ENCODE results near the gene KCNJ6. TPM values are rescaled to one million over a fixed set of nuclear protein-coding genes. Genes with fewer than 3 reads are reported as not detected.

The KCNJ6 gene
- total and polyA plus RNA-seq, 2 experiments from 2014 or later = 0.07 to 0.46 TPM

DNA sequence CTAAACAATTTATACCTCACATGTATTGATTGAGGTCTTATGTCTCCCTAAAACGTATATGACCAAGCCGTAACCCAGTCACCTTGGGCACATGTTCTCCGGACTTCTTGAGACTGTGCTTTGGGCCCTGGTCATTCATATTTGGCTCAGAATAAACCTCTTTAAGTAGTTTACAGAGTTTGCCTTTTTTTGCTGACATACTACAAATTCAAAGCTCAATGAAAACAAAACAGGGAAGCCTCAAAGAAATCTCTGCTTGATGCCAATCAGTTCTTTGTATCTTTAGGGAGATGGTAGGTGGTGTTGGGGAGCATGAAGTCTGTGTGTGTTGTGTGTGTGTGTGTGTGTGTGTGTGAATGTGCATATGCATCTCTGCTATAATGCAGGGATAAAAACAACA, 247.0 kb downstream of the KCNJ6 start:
- no peak for DNase-seq (ENCODE audit: low spot score)
- TF ChIP-seq, protein P1, sequence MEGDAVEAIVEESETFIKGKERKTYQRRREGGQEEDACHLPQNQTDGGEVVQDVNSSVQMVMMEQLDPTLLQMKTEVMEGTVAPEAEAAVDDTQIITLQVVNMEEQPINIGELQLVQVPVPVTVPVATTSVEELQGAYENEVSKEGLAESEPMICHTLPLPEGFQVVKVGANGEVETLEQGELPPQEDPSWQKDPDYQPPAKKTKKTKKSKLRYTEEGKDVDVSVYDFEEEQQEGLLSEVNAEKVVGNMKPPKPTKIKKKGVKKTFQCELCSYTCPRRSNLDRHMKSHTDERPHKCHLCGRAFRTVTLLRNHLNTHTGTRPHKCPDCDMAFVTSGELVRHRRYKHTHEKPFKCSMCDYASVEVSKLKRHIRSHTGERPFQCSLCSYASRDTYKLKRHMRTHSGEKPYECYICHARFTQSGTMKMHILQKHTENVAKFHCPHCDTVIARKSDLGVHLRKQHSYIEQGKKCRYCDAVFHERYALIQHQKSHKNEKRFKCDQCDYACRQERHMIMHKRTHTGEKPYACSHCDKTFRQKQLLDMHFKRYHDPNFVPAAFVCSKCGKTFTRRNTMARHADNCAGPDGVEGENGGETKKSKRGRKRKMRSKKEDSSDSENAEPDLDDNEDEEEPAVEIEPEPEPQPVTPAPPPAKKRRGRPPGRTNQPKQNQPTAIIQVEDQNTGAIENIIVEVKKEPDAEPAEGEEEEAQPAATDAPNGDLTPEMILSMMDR (IDR thresholded peaks at IDR 0.05; ENCODE audit: poor library complexity) = no peak
- TF ChIP-seq EZH2 (IDR thresholded peaks at IDR 0.05; ENCODE audit: borderline replicate concordance) = no peak
- TF ChIP-seq EZH2phosphoT487 (IDR thresholded peaks at IDR 0.05; ENCODE audit: low read depth, severe bottlenecking, unreplicated experiment) = no peak
- H3K4me2 ChIP-seq = no peak overlapping the region
- H3K27me3 ChIP-seq = no peaks in the 10 kb centered on the region
- 79% methylated on average over 3 of the region's 3 CpGs for WGBS (ENCODE audit: low lambda C conversion rate, missing lambda C conversion rate)
- no peaks in the 10 kb centered on the region for H4K20me1 ChIP-seq (ENCODE audit: insufficient read depth, poor library complexity, severe bottlenecking)
- H3K9me2 ChIP-seq (replicated peaks; ENCODE audit: insufficient read depth) = no peaks in the 10 kb centered on the region
- H2AFZ ChIP-seq = no peak overlapping the region
- no peaks in the 10 kb centered on the region for H3K9me3 ChIP-seq (ENCODE audit: low read depth)
- H3K36me3 ChIP-seq (replicated peaks; ENCODE audit: insufficient read depth, low read depth) = no peaks in the 10 kb centered on the region
- H3K27ac ChIP-seq = no peak overlapping the region
- H3K4me1 ChIP-seq (ENCODE audit: insufficient read depth) = peaks cover 7% of the 10 kb centered on the region
- no peak overlapping the region for H3K4me3 ChIP-seq
- no peaks in the 10 kb centered on the region for H3K79me2 ChIP-seq

DNA sequence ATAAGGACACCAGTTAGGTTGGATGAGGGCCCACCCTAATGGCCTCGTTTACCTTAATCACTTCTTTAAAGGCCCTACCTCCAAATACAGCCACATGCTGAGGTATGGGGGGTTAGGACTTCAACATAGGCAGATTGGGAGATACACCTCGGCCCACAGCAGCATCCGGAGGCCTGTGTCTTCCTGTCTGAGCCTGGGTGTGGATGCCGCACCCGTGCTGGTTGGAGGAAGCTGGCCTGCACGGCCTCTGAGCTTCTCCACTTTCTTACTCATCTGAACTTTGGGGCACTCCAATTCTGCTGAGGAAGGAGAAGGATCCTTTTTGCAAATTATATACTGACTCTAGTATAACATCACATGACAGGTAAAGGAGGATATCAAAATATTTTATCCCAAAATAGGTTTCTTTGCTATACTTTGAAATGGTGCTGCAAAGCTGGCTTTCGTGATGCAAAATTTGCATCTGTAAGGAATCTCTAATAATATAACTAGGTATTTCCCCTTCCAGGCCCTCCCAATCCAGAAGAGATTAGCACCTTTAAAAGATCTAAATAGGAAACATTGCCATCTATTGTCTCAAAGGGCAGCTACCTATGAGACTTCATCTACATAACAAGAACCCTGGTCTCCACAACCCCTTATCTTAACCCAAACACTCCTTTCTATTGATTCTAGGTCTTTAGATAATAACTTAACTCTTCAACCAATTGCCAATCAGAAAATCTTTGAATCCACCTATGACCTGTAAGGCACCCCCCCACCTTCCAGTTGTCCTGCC, 247.6 kb downstream of the KCNJ6 start:
- Histone ChIP-seq H3K27ac (no peak overlapping the region), H3K4me1 (ENCODE audit: insufficient read depth) (peaks cover 7% of the 10 kb centered on the region), H2AFZ (no peak overlapping the region), H3K9me2 (replicated peaks; ENCODE audit: insufficient read depth) (no peaks in the 10 kb centered on the region), H3K4me3 (no peak overlapping the region), H3K27me3 (no peaks in the 10 kb centered on the region), H3K9me3 (ENCODE audit: low read depth) (no peaks in the 10 kb centered on the region), H4K20me1 (ENCODE audit: insufficient read depth, poor library complexity, severe bottlenecking) (no peaks in the 10 kb centered on the region), H3K36me3 (replicated peaks; ENCODE audit: insufficient read depth, low read depth) (no peaks in the 10 kb centered on the region), H3K4me2 (no peak overlapping the region), H3K79me2 (no peaks in the 10 kb centered on the region)
- TF ChIP-seq, protein P1 (IDR thresholded peaks at IDR 0.05; ENCODE audit: poor library complexity) = no peak
- TF ChIP-seq EZH2phosphoT487 (IDR thresholded peaks at IDR 0.05; ENCODE audit: low read depth, severe bottlenecking, unreplicated experiment) (no peak), EZH2 (IDR thresholded peaks at IDR 0.05; ENCODE audit: borderline replicate concordance) (no peak)
- WGBS (ENCODE audit: low lambda C conversion rate, missing lambda C conversion rate) = 81% methylated on average over 7 of the region's 7 CpGs
- DNase-seq (ENCODE audit: low spot score) = no peak

DNA sequence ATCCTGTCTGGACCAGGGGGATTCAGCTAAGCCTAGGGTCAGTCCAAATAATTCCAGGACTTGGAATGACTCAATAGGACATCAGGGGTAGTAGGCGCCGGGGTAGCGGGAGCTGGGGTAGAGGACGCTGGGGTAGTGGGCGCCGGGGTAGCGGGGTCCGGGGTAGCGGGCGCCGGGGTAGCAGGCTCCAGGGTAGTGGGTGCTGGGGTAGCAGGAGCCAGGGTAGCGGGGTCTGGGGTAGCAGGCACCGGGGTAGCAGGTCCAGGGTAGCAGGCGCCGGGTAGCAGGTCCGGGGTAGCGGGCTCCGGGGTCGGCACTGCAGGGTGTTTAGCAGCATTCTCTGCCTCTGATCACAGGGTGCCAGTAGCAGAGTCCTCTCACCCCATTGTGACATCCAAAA, 248.9 kb downstream of the KCNJ6 start:
- DNase-seq (ENCODE audit: low spot score) = no peak
- TF ChIP-seq EZH2phosphoT487 (IDR thresholded peaks at IDR 0.05; ENCODE audit: low read depth, severe bottlenecking, unreplicated experiment) (no peak), EZH2 (IDR thresholded peaks at IDR 0.05; ENCODE audit: borderline replicate concordance) (no peak)
- TF ChIP-seq, protein P1 (IDR thresholded peaks at IDR 0.05; ENCODE audit: poor library complexity) = no peak
- H3K9me2 ChIP-seq (replicated peaks; ENCODE audit: insufficient read depth) = no peaks in the 10 kb centered on the region
- no peaks in the 10 kb centered on the region for H3K27me3 ChIP-seq
- no peak overlapping the region for H3K4me3 ChIP-seq
- H3K4me2 ChIP-seq = no peak overlapping the region
- 96% methylated on average over 5 of the region's 19 CpGs for WGBS (ENCODE audit: low lambda C conversion rate, missing lambda C conversion rate)
- no peaks in the 10 kb centered on the region for H4K20me1 ChIP-seq (ENCODE audit: insufficient read depth, poor library complexity, severe bottlenecking)
- no peaks in the 10 kb centered on the region for H3K9me3 ChIP-seq (ENCODE audit: low read depth)
- no peak overlapping the region for H2AFZ ChIP-seq
- H3K4me1 ChIP-seq (ENCODE audit: insufficient read depth) = peaks cover 4% of the 10 kb centered on the region
- H3K27ac ChIP-seq = no peak overlapping the region
- H3K36me3 ChIP-seq (replicated peaks; ENCODE audit: insufficient read depth, low read depth) = no peaks in the 10 kb centered on the region
- H3K79me2 ChIP-seq = no peaks in the 10 kb centered on the region

All from hepatocyte (in vitro differentiated cells).